Endodermal cell (in vitro differentiated cells): ENCODE data around the gene ERH. TPM values are rescaled to one million over a fixed set of nuclear protein-coding genes. Genes with fewer than 3 reads are reported as not detected.

Experiments used
- DNase-seq: peaks from one replicate; pipeline ENCODE4 v3.0.0-alpha.2; 2017
- H3K27ac ChIP-seq: 2 replicates; pipeline ENCODE4 v1.5.1; 2013; ENCODE audit warnings: mild to moderate bottlenecking, low read depth, low read length, moderate library complexity
- H3K27me3 ChIP-seq: 2 replicates; pipeline ENCODE4 v1.6.1; 2013; ENCODE audit warnings: mild to moderate bottlenecking, low read length, moderate library complexity; ENCODE audit not compliant: insufficient read depth, control insufficient read depth, poor library complexity, severe bottlenecking
- H3K36me3 ChIP-seq: 2 replicates; pipeline ENCODE4 v1.7.0; 2013; ENCODE audit warnings: mild to moderate bottlenecking, low read length, moderate library complexity; ENCODE audit not compliant: control insufficient read depth, insufficient read depth
- H3K4me1 ChIP-seq: one replicate; pipeline ENCODE4 v1.7.0; 2013; ENCODE audit warnings: low read length; ENCODE audit not compliant: control insufficient read depth, insufficient read depth
- H3K4me3 ChIP-seq: 2 replicates; pipeline ENCODE4 v1.5.1; 2013; ENCODE audit warnings: mild to moderate bottlenecking, low read length, moderate library complexity
- H3K9ac ChIP-seq: 2 replicates; pipeline ENCODE4 v1.6.1; 2013; ENCODE audit warnings: mild to moderate bottlenecking, low read length, moderate library complexity; ENCODE audit not compliant: poor library complexity, severe bottlenecking; ENCODE audit errors: extremely low read depth
- H3K9me3 ChIP-seq: 2 replicates; pipeline ENCODE4 v1.6.1; 2013; ENCODE audit warnings: mild to moderate bottlenecking, low read length, moderate library complexity; ENCODE audit not compliant: control insufficient read depth
- H3K27ac Mint-ChIP-seq: 2 replicates; pipeline ENCODE4 v1.8.0; 2020; ENCODE audit warnings: mixed read lengths
- H3K27me3 Mint-ChIP-seq: 2 replicates; pipeline ENCODE4 v1.8.0; 2021; ENCODE audit warnings: mild to moderate bottlenecking, mixed read lengths; ENCODE audit not compliant: insufficient read depth
- H3K36me3 Mint-ChIP-seq: 2 replicates; pipeline ENCODE4 v1.8.0; 2020; ENCODE audit warnings: low read depth, mixed read lengths
- H3K4me1 Mint-ChIP-seq: 2 replicates; pipeline ENCODE4 v1.8.0; 2020; ENCODE audit warnings: mixed read lengths
- H3K4me3 Mint-ChIP-seq: 2 replicates; pipeline ENCODE4 v1.8.0; 2020; ENCODE audit warnings: mild to moderate bottlenecking, moderate library complexity, mixed read lengths
- H3K9me3 Mint-ChIP-seq: 2 replicates; pipeline ENCODE4 v1.8.0; 2020; ENCODE audit warnings: mild to moderate bottlenecking, mixed read lengths
- WGBS, 2 experiments: methylation state at CpG; one replicate each; pipeline versions ENCODE4 v1.1.5 to v1.1.7; 2013; ENCODE audit warnings: missing lambda C conversion rate in 2 of 2, mixed read lengths in 1 of 2; ENCODE audit not compliant: insufficient coverage in 1 of 2, insufficient read length in 1 of 2; 5-methylcytosine and 5-hydroxymethylcytosine counted together
- total RNA-seq, 2 donors: library from RNA; stranded (reverse); fragmentation: NEBNext Ultra II Directional in 1 of 2; extraction: Animal tissue kit (Norgen Biotek cat#: 25700) in 1 of 2; gene quantifications; 2 replicates in 1 of 2; 3 replicates in 1 of 2; pipeline ENCODE4 v1.2.1, GENCODE V29; 2021
- TF ChIP-seq, protein P1 (sequence below): fragments of 200-600 bp; sonication (generic); conservative IDR thresholded peaks from 2 replicates; pipeline ENCODE4 v1.5.0; 2021; ENCODE audit warnings: antibody characterized with exemption, mild to moderate bottlenecking

Gene ERH
- total RNA-seq, 2 donors from 2014 or later, result 325 to 340 TPM

DNA sequence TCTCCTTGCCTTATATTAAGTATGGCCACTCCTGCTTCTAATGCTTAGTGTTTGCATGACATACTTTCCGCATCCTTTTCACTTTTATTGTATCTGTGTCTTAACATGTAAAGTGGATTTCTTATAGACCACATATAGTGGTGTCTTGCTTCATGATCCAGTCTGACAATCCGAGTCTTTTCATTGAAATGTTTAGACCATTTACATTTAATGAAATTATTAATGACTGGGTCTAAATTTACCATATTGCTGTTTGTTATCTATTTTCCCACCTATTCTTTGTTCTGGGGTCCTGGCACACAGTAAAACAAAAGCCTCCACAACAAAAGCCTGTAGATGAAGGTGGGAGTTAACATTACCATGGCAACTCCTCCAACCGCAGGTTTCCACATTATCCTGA, 22.9 kb downstream of the ERH start:
- Mint-ChIP-seq H3K4me1 (peaks cover under 1% of the 10 kb centered on the region), H3K27me3 (no peaks in the 10 kb centered on the region), H3K36me3 (peaks cover 49% of the 10 kb centered on the region), H3K4me3 (no peak overlapping the region), H3K27ac (no peak overlapping the region), H3K9me3 (peaks cover 15% of the 10 kb centered on the region)
- H3K4me3 ChIP-seq, result no peak overlapping the region
- no peaks in the 10 kb centered on the region for H3K27me3 ChIP-seq
- H3K9me3 ChIP-seq, result peaks cover 21% of the 10 kb centered on the region
- no peaks in the 10 kb centered on the region for H3K4me1 ChIP-seq
- no peak for DNase-seq
- H3K27ac ChIP-seq, result no peak overlapping the region
- H3K9ac ChIP-seq, result no peak overlapping the region
- WGBS, 2 experiments, result 100% methylated on average over 1 of the region's 3 CpGs; no CpG with 5 or more reads in 1 of the 2 experiments
- peaks cover 54% of the 10 kb centered on the region for H3K36me3 ChIP-seq
- TF ChIP-seq, protein P1, sequence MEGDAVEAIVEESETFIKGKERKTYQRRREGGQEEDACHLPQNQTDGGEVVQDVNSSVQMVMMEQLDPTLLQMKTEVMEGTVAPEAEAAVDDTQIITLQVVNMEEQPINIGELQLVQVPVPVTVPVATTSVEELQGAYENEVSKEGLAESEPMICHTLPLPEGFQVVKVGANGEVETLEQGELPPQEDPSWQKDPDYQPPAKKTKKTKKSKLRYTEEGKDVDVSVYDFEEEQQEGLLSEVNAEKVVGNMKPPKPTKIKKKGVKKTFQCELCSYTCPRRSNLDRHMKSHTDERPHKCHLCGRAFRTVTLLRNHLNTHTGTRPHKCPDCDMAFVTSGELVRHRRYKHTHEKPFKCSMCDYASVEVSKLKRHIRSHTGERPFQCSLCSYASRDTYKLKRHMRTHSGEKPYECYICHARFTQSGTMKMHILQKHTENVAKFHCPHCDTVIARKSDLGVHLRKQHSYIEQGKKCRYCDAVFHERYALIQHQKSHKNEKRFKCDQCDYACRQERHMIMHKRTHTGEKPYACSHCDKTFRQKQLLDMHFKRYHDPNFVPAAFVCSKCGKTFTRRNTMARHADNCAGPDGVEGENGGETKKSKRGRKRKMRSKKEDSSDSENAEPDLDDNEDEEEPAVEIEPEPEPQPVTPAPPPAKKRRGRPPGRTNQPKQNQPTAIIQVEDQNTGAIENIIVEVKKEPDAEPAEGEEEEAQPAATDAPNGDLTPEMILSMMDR, result no peak

DNA sequence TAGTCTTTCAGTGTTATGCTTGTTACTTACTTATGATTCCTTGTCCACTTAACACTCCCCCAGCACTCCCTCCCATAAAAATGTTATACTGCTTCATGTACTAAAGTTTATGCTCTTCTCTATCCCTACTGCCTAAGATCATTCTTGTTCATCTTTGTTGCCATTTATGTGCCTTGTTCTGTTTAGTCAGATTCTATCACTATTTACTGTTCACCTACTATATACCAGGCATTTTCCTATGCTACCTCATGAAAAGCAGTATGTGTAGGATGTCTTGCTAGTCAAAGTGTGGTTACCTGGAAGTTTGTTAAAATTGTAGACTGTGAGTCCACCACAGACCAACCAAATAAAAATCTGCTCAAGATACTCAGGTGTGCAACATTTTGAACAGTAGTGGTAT, 23.9 kb downstream of the ERH start:
- Mint-ChIP-seq H3K27ac (no peak overlapping the region), H3K4me1 (peaks cover 2% of the 10 kb centered on the region), H3K27me3 (no peaks in the 10 kb centered on the region), H3K4me3 (no peak overlapping the region), H3K9me3 (peaks cover 15% of the 10 kb centered on the region), H3K36me3 (peaks cover 40% of the 10 kb centered on the region)
- Histone ChIP-seq H3K27ac (no peak overlapping the region), H3K4me3 (no peak overlapping the region), H3K9me3 (peaks cover 21% of the 10 kb centered on the region), H3K27me3 (no peaks in the 10 kb centered on the region), H3K9ac (no peak overlapping the region), H3K36me3 (peaks cover 45% of the 10 kb centered on the region), H3K4me1 (no peaks in the 10 kb centered on the region)
- TF ChIP-seq, protein P1, result no peak
- DNase-seq, result no peak

DNA sequence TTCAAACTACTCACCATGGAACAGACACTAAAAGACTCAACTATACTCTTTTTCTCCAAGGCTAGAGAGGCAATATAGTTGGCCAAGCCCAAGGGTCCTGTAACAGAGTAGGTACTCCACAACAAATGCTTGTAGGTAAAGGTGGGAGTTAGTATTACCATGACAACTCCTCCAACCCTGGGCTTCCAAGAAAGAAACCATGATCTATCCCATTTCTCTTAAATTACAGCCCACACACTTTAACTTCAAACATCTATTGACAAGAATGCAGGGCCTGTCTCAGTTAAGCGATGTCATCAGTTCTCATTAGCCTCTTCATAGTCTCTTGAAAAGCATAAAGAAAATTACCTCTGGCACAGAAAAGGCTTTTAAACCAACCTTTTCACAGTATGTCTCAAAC, 25.0 kb downstream of the ERH start:
- TF ChIP-seq, protein P1, result no peak
- H3K9me3 ChIP-seq, result peaks cover 21% of the 10 kb centered on the region
- peaks cover 34% of the 10 kb centered on the region for H3K36me3 ChIP-seq
- no peaks in the 10 kb centered on the region for H3K27me3 Mint-ChIP-seq
- peaks cover 15% of the 10 kb centered on the region for H3K9me3 Mint-ChIP-seq
- peaks cover 2% of the 10 kb centered on the region for H3K4me1 Mint-ChIP-seq
- H3K36me3 Mint-ChIP-seq, result peaks cover 40% of the 10 kb centered on the region
- no peak for DNase-seq
- 97% methylated on average over 1 of the region's 1 CpG; no CpG with 5 or more reads in 1 of the 2 experiments for WGBS, 2 experiments
- H3K9ac ChIP-seq, result no peak overlapping the region
- H3K27ac ChIP-seq, result no peak overlapping the region
- H3K27me3 ChIP-seq, result no peaks in the 10 kb centered on the region
- no peak overlapping the region for H3K4me3 Mint-ChIP-seq
- H3K4me3 ChIP-seq, result no peak overlapping the region
- no peak overlapping the region for H3K27ac Mint-ChIP-seq
- no peaks in the 10 kb centered on the region for H3K4me1 ChIP-seq
